GM20431 (cell line): Measurements from ENCODE around the gene CCDC158.
"Not testable (repeated sequence)": the region's sequence is repeated elsewhere in the genome, so short reads cannot be mapped to it uniquely, and the experiment has no call there.

Experiments used
- in situ Hi-C: fragments of 300-500 bp; cut with MseI, MboI; formaldehyde crosslinking; loops from one replicate; pipeline ENCODE4 v1.15.0; 2020; ENCODE audit warnings: low sequenced_read_pairs; ENCODE audit not compliant: unreplicated experiment

Gene CCDC158

GRCh38 chr4:76374798-76375197 is 46.1 kb downstream of the CCDC158 start:
- in situ Hi-C loops, result no loop called here

- in situ Hi-C loops, result no loop called here
Measured at GRCh38 chr4:76373919-76374552, 46.9 kb downstream of the CCDC158 start.

GRCh38 chr4:76366737-76367136 is 54.2 kb downstream of the CCDC158 start:
- in situ Hi-C loops, result no loop called here

GRCh38 chr4:76365636-76366035 is 55.3 kb downstream of the CCDC158 start:
- in situ Hi-C loops, result no loop called here

- in situ Hi-C loops, result no loop called here
Measured at GRCh38 chr4:76364763-76365162, 56.2 kb downstream of the CCDC158 start.

- in situ Hi-C loops, result no loop called here
Measured at GRCh38 chr4:76363556-76364290, 57.2 kb downstream of the CCDC158 start.

GRCh38 chr4:76361689-76362412 is 59.1 kb downstream of the CCDC158 start:
- in situ Hi-C loops, result no loop called here

- in situ Hi-C loops, result not testable (repeated sequence)
Measured at GRCh38 chr4:76359881-76360466, 61.0 kb downstream of the CCDC158 start.

- in situ Hi-C loops, result no loop called here
Measured at GRCh38 chr4:76357981-76358380, 63.0 kb downstream of the CCDC158 start.

- in situ Hi-C loops, result no loop called here
Measured at GRCh38 chr4:76354517-76355473, 66.1 kb downstream of the CCDC158 start.

GRCh38 chr4:76342803-76343202 is 78.1 kb downstream of the CCDC158 start:
- in situ Hi-C loops, result no loop called here

- in situ Hi-C loops, result no loop called here
Measured at GRCh38 chr4:76342191-76342590, 78.8 kb downstream of the CCDC158 start.

GRCh38 chr4:76341063-76341462 is 79.9 kb downstream of the CCDC158 start:
- in situ Hi-C loops, result no loop called here

GRCh38 chr4:76339364-76339763 is 81.6 kb downstream of the CCDC158 start:
- in situ Hi-C loops, result no loop called here

- in situ Hi-C loops, result no loop called here
Measured at GRCh38 chr4:76334885-76335284, 86.1 kb downstream of the CCDC158 start.

- in situ Hi-C loops, result no loop called here
Measured at GRCh38 chr4:76326515-76326914, 94.4 kb downstream of the CCDC158 start.

GRCh38 chr4:76325072-76325471 is 95.9 kb downstream of the CCDC158 start:
- in situ Hi-C loops, result no loop called here

- in situ Hi-C loops, result no loop called here
Measured at GRCh38 chr4:76322236-76322635, 98.7 kb downstream of the CCDC158 start.

- in situ Hi-C loops, result no loop called here
Measured at GRCh38 chr4:76316131-76316530, 104.8 kb downstream of the CCDC158 start.
